Measurements from ENCODE around the gene PTPRN2. TPM values are rescaled to one million over a fixed set of nuclear protein-coding genes. Genes with fewer than 3 reads are reported as not detected.
"Not testable (repeated sequence)": the region's sequence is repeated elsewhere in the genome, so short reads cannot be mapped to it uniquely, and the experiment has no call there.

Gene PTPRN2
- polyA plus RNA-seq, 1 of the 3 experiments (the other 2 are of a cell fraction), result 4.0 TPM

GRCh38 chr7:157702311-157703023 lies 885.2 kb downstream of the PTPRN2 start:
- H3K4me2 ChIP-seq, result no peak overlapping the region
- peaks cover 0 to 21% of the 10 kb centered on the region in 2 experiments; a peak in 1 of 4 replicates for H3K4me1 ChIP-seq (ENCODE audit: control insufficient read depth in 1 of 2, insufficient read depth in 2 of 2, low read depth in 1 of 2, low read length in 1 of 2)
- H3K79me2 ChIP-seq (ENCODE audit: insufficient read depth), result no peaks in the 10 kb centered on the region
- DNase-seq, result peak; percentile 93
- WGBS (ENCODE audit: low lambda C conversion rate), result 21% methylated on average over 18 of the region's 21 CpGs
- no peaks in the 10 kb centered on the region for H3K36me3 ChIP-seq (replicated peaks in 1 of 2; ENCODE audit: control insufficient read depth in 1 of 2, insufficient read depth in 2 of 2, low read length in 1 of 2)
- no peaks in the 10 kb centered on the region for H3K9me2 ChIP-seq
- TF ChIP-seq MXI1 (IDR thresholded peaks at IDR 0.05; ENCODE audit: low read depth, low read length) (peak; percentile 88), RAD21 (IDR thresholded peaks at IDR 0.05; ENCODE audit: low read length) (peak; percentile 21; the same call in 1 of the 2 replicates), EP300 (IDR thresholded peaks at IDR 0.05; ENCODE audit: borderline replicate concordance in 1 of 2, low read depth in 1 of 2, low read length in 1 of 2) (no peak; a peak in 1 of 4 replicates), GATA2 (CRISPR knock-in tag; IDR thresholded peaks at IDR 0.05) (peak; percentile 93), NRF1 (IDR thresholded peaks at IDR 0.05; ENCODE audit: low read depth, low read length) (no peak), TCF12 (IDR thresholded peaks at IDR 0.05) (0 out of 2 replicates have a peak, but pooled peaks have one; percentile 21), CHD2 (IDR thresholded peaks at IDR 0.05; ENCODE audit: low read length, partially characterized antibody) (peak; percentile 90), FOSL2 (IDR thresholded peaks at IDR 0.05; ENCODE audit: borderline replicate concordance, low read depth) (no peak), EZH2phosphoT487 (IDR thresholded peaks at IDR 0.05; ENCODE audit: borderline replicate concordance, low read depth) (no peak), RCOR1 (IDR thresholded peaks at IDR 0.05; ENCODE audit: low read length) (peak; percentile 95), TEAD4 (IDR thresholded peaks at IDR 0.05; ENCODE audit: borderline replicate concordance, insufficient read depth) (no peak), ELF1 (IDR thresholded peaks at IDR 0.05) (no peak)
- TF ChIP-seq, protein P1, sequence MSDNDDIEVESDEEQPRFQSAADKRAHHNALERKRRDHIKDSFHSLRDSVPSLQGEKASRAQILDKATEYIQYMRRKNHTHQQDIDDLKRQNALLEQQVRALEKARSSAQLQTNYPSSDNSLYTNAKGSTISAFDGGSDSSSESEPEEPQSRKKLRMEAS (IDR thresholded peaks at IDR 0.05; ENCODE audit: low read depth), result no peak
- TF ChIP-seq, protein P2, sequence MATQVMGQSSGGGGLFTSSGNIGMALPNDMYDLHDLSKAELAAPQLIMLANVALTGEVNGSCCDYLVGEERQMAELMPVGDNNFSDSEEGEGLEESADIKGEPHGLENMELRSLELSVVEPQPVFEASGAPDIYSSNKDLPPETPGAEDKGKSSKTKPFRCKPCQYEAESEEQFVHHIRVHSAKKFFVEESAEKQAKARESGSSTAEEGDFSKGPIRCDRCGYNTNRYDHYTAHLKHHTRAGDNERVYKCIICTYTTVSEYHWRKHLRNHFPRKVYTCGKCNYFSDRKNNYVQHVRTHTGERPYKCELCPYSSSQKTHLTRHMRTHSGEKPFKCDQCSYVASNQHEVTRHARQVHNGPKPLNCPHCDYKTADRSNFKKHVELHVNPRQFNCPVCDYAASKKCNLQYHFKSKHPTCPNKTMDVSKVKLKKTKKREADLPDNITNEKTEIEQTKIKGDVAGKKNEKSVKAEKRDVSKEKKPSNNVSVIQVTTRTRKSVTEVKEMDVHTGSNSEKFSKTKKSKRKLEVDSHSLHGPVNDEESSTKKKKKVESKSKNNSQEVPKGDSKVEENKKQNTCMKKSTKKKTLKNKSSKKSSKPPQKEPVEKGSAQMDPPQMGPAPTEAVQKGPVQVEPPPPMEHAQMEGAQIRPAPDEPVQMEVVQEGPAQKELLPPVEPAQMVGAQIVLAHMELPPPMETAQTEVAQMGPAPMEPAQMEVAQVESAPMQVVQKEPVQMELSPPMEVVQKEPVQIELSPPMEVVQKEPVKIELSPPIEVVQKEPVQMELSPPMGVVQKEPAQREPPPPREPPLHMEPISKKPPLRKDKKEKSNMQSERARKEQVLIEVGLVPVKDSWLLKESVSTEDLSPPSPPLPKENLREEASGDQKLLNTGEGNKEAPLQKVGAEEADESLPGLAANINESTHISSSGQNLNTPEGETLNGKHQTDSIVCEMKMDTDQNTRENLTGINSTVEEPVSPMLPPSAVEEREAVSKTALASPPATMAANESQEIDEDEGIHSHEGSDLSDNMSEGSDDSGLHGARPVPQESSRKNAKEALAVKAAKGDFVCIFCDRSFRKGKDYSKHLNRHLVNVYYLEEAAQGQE (IDR thresholded peaks at IDR 0.05; ENCODE audit: low read depth, low read length), result no peak
- TF ChIP-seq, protein P3, sequence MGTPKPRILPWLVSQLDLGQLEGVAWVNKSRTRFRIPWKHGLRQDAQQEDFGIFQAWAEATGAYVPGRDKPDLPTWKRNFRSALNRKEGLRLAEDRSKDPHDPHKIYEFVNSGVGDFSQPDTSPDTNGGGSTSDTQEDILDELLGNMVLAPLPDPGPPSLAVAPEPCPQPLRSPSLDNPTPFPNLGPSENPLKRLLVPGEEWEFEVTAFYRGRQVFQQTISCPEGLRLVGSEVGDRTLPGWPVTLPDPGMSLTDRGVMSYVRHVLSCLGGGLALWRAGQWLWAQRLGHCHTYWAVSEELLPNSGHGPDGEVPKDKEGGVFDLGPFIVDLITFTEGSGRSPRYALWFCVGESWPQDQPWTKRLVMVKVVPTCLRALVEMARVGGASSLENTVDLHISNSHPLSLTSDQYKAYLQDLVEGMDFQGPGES (IDR thresholded peaks at IDR 0.05; ENCODE audit: low read depth, low read length), result 0 out of 2 replicates have a peak, but pooled peaks have one; percentile 21
- H3K27ac ChIP-seq (ENCODE audit: low read depth in 2 of 2, low read length in 1 of 2), result peak overlapping the region in 1 of 2 experiments; percentile 57; a peak in 1 of 4 replicates
- H3K27me3 ChIP-seq (ENCODE audit: insufficient read depth), result peaks cover 5% of the 10 kb centered on the region; the same call in 1 of the 2 replicates
- H3K9ac ChIP-seq, result no peak overlapping the region
- ChIA-PET POLR2A (interaction anchor here (1.0 to 1.2 kb wide), 2 partner anchors 12 to 50 kb away, joined by 8 to 9 read pairs; no protein-coding TSS in a partner anchor), CTCF (interaction anchor here (0.5 to 1.3 kb wide), 5 partner anchors 9 to 571 kb away, joined by 3 to 8 read pairs (median 4); no protein-coding TSS in a partner anchor)
- H3F3A ChIP-seq (replicated peaks; ENCODE audit: insufficient read depth), result no peaks in the 10 kb centered on the region
- peak overlapping the region in 1 of 2 experiments; percentile 3; a peak in 1 of 4 replicates for H3K4me3 ChIP-seq (ENCODE audit: low read depth in 2 of 2, low read length in 1 of 2)
- H2AFZ ChIP-seq (ENCODE audit: low read depth), result no peak overlapping the region
- H4K20me1 ChIP-seq (ENCODE audit: insufficient read depth), result no peaks in the 10 kb centered on the region
- H3K9me3 ChIP-seq, result no peaks in the 10 kb centered on the region

GRCh38 chr7:157701395-157702180 lies 886.0 kb downstream of the PTPRN2 start:
- POLR2A ChIA-PET, result interaction anchor here (1.2 kb wide), 1 partner anchor 11 kb away, joined by 8 read pairs; no protein-coding TSS in a partner anchor
- not testable (repeated sequence) for H4K20me1 ChIP-seq (ENCODE audit: insufficient read depth); H3K4me3 ChIP-seq (ENCODE audit: low read depth in 2 of 2, low read length in 1 of 2); H2AFZ ChIP-seq (ENCODE audit: low read depth); H3K9me2 ChIP-seq; H3K27me3 ChIP-seq (ENCODE audit: insufficient read depth); H3K4me2 ChIP-seq; H3K9me3 ChIP-seq; H3K79me2 ChIP-seq (ENCODE audit: insufficient read depth); H3K27ac ChIP-seq (ENCODE audit: low read depth in 2 of 2, low read length in 1 of 2); H3F3A ChIP-seq (replicated peaks; ENCODE audit: insufficient read depth); H3K36me3 ChIP-seq (replicated peaks in 1 of 2; ENCODE audit: control insufficient read depth in 1 of 2, insufficient read depth in 2 of 2, low read length in 1 of 2); H3K9ac ChIP-seq
- CTCF ChIA-PET, result interaction anchor here (0.9 to 1.2 kb wide), 3 partner anchors 8 to 173 kb away, joined by 3 read pairs; no protein-coding TSS in a partner anchor
- H3K4me1 ChIP-seq (ENCODE audit: control insufficient read depth in 1 of 2, insufficient read depth in 2 of 2, low read depth in 1 of 2, low read length in 1 of 2), result peaks cover 0 to 21% of the 10 kb centered on the region in 2 experiments; a peak in 1 of 4 replicates
- DNase-seq, result peak; percentile 18
- 66% methylated on average over 34 of the region's 34 CpGs for WGBS (ENCODE audit: low lambda C conversion rate)
